ENCODE results near the gene RAMACL. TPM values are rescaled to one million over a fixed set of nuclear protein-coding genes. Genes with fewer than 3 reads are reported as not detected.
"Not testable (repeated sequence)": the region's sequence is repeated elsewhere in the genome, so short reads cannot be mapped to it uniquely, and the experiment has no call there.

The RAMACL gene
- 0.27 and 0.30 TPM in 2 replicates for total RNA-seq (2014; rRNA removed; shearing (Covaris generic))

DNA sequence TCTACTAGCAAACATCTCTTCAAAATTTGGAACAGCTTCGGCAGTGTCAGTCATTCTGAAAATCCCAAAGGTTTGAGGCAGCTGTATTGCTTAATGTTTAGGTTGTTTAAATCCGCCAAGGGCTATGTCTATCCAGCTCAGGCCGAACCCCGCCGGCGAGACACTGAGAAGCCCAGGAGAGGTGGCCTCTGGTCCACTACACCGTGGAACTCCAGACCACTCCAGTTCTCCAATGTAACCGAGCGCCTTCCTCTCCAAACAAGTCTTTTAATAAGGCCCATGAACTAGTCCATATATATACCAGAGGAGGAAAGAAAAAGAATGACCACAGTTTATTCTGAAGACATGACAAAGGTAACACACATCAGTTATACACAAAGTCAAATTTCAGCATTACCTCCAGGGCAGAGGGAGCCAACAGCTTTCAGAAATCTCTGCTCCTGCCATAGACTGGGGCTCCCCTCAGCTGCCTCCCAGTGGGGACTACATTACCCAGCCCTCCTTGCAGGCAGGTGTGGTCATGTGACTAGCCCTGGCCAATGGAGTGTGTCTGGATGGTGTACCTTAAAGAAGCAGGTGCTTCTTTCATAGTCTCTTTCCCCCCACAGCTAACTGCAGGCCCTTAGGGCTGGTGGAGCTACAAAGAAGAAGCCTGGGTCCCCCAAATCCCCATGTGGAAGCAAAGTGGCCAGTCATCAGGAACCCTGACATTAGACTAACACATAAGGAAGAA is at the start of gene RAMACL:
Gene RAMACL, minus strand, starts transcription at position 255 of the 733 bp plus-strand sequence. Its CDS starts 201 bp downstream, at position 54.
- DNase-seq (ENCODE audit: low read depth): peak; percentile 32

DNA sequence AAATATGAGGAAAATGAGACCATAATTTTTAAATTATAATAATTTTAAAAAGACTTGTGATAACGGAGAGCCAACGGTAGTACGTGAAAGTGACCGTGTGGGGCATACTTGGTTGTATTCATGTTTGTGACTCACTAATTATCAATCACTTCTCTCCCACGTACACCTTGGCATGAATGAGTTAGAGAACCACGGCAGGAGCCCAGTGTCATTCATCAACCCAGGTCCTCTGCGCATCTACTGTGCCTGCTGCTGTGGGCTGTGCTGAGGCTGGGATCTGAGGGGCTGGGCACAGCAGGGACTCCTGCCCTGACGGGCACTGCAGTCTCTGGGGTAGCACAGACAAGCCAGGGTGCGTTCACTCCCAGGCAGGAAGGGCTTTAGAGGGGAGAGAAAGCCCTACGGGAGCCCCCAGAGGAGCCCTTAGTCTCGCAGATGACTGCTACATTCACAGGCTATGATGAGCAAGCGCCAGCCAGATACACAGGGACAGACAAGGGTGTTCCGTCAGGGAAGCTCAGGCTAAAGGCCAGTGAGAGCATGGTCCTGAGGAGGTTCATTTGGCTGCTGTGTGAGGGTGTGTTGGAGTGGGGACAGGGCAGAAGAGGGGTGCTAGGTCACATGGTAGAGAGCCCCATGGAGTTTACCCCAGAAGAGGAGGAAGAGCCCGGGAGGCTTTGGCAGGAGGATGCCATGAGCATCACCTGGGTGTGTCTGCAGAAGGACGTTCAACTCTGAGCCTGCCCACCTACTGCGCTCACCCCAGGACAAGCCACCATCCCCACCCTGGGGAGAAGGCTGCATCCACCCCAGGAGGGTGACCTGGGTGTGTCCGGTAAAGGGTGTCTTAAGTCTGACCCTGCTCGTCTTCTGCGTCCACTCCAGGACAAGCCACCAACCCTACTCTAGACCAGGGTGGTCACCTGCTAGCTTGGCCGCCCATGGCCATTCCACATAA is 48.8 kb upstream of the RAMACL start:
- DNase-seq (ENCODE audit: low read depth): no peak

DNA sequence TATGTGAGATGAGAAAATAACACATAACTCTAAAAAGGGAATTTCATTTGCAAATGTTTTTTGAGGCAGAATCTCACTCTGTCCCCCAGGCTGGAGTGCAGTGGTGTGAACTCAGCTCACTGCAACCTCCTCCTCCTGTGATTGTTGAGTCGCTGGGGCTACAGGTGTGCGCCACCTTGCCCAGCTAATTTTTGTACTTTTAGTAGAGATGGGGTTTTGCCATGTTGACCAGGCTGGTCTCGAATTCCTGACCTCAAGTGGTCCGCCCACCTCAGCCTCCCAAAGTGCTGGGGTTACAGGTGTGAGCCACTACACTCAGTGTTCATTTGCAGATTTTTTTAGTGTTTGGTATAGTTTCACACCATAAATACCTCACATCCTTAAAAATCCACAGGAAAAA is 48.1 kb upstream of the RAMACL start:
- DNase-seq (ENCODE audit: low read depth): not testable (repeated sequence)

DNA sequence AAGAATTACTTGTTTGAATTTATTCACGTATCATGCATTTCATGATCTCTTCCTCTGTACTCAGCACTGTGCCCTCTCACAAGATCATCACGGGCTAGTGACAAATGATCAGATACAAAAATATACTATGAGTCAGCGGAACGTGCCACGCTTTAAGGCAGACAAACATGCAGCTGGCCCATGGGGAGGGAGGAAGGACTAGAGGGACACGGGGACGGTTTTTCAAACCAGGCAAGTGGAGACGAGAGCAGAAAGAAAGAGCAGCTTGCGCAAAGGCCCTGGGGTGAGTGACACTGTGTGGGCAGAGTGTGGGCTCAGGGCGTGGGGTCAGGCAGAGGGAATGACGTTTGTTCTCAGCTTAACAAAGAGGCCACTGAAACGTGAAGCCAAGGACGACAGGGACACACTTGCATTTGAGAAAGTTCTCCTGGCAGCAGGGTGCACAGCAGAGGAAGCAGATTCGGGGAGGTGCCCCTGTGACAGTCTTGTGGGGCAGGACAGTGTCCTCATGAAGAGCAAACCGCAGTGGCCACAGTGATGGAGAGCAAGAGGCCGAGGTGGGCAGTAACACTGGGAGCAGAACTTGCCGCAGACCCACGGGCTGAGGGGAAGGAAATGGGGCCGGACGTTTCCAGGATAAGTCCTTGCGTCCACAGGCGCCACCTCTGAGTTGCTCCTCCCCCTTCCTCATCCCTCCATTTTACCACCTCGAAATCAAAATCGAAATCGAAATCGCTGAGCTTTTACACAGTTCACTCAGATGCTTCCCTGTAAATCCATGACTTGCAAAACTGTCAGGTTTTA is 47.5 kb upstream of the RAMACL start:
- DNase-seq (ENCODE audit: low read depth): peak; percentile 69

- DNase-seq (ENCODE audit: low read depth): no peak
Observed at GRCh38 chr6:166632731-166633130, 46.3 kb upstream of the RAMACL start.

DNA sequence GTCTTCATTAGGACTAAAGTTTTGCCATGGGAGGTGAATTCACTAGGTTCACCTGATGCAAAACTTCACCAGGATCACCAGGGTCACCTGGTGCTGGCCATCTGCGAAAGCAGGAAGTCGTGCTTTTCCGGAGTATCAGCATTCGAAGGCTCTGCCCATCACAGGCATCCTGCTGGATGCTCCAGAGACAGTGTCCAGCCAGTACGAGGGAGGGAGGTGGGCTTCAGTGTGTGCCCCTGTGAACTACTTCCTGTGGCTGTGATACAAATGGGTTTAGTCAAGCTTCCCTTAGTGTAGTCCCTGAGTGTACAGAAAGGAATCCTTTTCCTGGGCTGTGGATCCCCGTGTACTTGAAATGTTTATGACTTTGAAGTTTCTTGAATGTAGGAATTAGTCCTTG is 44.0 kb upstream of the RAMACL start:
- DNase-seq (ENCODE audit: low read depth): no peak

DNA sequence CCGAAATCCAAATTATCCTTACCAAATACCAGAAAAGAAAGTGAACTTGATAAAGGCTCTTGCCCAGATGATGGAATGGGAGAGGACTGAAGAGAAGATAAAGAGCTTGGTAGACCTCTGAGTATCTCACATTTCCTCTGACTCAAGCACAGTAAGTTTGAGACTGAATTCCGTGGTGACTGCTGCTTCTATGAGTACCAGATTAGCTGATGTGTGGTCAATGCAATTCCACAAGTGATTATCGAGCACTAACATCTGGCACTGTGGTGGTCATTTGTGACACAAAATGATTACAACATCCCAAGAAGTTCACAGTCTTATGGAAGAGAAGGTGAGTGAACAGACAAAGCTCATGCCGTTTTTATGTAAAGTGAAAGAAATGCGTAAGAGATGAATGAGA is 43.1 kb upstream of the RAMACL start:
- peak; percentile 16 for DNase-seq (ENCODE audit: low read depth)

DNA sequence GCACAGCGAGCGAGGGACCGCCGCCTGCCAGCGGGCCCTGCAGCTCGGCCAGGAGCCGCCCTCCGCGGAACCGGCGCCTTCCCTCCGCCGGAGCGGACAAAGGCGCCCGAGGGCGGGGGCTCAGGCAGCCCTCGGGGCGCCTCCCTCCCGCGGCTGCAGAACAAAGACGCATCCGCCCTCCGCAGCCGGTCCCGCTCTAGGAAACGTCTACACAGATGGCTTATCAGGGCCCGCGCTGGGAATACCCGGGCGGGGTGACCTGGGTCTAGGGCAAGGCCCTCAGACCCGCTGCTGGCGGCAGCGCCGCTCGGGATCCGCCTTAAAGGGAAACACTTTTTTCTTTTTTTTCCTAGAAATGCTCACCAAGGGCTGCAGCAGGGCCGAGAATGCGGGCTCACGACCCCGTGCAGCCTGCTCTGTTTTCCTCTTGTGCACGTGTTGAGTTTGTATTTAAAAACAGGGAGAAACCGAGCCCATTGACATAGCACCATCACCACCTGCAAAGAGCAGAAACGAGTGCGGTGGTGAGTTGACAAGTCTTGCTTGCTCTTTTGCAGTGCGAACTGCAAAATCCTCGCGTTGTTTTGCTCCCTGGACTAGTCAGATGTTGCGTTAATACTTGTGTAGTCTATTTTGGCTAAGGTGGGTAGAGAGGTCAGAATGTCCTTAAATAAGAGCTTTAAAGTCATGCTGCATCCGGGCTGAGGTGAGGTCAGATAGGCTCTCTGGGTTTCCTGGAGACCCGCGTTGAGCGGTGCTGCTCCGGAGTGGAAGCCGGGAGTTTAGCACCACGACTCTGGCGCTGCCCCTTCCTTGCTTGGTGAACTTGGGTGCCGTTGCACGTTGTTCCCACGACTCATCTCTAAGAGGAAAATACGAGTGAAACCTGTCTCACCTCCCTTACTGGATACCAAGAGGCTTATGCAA is 41.7 kb upstream of the RAMACL start:
- DNase-seq (ENCODE audit: low read depth): peak; percentile 30

DNA sequence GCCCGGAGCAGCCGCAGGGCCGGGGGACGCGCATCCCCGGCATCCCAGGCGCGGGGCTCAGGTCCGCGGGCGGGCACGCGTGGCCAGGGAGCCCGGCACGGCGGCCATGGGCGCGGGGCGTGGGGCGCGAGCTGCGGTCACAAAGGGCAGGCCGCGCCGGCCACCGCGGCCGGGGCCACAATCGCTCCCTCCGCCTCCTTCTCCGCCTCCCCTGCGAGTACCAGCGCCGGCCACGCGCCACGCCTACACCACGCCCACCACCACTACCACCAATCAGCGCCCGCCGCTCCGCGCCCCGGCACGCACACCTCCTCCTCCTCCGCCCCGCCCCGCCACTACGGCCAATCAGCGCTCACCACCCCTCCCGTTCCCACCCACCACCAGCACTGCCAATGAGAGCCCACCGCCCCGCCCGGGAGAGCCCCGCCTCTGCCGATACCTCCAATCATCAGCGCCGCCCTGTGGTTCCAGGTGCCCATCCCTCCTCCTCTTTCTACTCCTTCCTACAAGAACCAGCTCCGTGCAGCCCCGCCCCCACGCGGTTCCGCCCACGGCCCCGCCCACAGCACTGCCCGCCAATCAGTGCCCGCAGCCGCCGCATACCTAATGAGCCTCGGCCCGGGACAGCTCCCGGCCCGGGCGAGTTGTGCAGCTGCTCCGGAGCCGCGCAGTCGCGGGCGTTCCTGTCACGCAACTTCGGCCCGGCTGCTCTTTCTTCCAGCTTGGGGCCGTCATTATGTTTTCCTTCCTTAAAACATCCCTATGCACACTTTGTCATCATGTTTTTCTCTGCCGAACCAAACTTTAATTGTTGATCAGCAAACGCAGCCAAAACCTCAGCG is 40.8 kb upstream of the RAMACL start, which contains the start of gene RPS6KA2:
Gene RPS6KA2, minus strand, starts transcription at position 219 of the 842 bp plus-strand sequence. CDS start 232 bp downstream, outside the sequence.
- peak; percentile 98 for DNase-seq (ENCODE audit: low read depth)

DNA sequence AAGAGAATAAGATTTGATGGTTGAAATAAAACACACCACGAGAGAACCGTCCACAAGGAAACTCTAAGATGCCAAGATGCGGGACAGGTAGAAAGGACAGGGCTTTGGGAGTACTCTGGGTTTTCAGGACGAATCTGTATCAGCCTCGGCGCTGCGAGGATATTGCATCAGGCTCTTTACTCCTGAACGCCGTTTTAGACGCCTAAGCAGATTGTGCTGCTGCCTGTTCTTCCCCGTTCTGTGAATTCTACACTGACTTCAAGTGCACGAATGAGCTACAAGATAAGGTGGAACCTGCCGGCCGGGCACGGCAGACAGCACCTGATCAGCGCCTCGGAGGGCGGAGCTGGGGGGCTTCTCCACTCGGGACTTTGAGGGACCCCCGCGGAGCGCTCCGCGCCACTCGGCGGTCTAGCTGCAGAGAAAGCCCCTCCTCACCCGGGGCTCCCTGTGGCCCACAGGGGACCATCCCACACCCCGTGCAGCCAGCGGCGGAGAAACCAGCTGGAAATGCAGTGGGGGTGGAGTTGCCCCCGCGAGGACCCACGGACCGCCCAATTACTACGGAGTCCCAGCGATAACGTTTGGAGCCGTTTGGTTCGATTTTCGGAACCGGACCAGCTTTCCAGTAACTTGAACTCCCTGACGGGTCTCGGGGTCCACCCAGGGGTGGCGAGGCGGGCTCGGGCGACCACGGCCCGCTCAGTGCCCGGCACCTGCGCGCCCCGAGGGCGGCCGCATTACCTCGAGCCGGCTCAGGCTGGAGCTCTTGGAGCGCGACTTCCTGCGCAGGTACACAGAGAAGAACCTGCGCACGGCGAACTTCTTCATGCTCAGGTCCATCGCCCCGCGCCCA is 39.9 kb upstream of the RAMACL start:
- DNase-seq (ENCODE audit: low read depth): peak; percentile 15

DNA sequence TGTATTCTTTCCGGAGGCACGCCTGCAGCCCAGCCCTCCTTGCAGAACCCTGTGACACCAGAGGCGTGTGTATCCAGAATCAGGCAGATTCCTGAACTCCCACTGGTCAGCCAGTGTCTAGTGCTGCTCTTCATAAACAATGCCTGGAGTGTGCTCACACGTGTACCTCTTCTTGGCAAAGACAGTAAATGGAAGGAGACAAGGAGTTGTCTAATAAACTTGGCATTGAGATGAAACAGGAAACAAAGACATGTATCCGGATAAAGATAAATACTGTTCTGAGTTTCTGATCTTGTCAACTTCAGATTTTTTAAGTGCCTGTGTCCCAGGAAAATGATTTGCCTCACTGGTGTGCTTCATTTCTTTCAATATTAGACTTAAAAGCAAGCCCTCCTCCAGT is 38.9 kb upstream of the RAMACL start:
- no peak for DNase-seq (ENCODE audit: low read depth)

GRCh38 chr6:166624275-166624674 is 37.8 kb upstream of the RAMACL start:
- DNase-seq (ENCODE audit: low read depth): no peak

DNA sequence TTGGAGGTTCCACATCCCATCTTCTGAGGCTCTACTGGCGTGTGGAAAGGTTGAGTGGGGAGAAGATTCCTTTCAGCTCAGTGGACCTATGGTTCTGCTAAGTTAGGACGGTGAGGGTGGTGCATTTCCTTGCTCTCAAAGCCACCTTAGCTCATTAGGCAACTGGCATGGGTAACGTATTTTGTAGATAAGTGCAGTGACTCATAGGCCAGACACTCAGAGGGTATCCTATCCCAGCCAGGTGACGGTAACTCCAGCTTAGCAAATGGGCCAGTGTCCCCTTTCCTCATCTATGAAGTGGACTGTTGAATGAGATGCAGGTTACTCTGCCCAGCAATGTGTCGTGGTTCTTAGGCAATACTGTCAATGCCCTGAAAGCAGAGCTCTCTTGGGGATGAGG is 36.8 kb upstream of the RAMACL start:
- DNase-seq (ENCODE audit: low read depth): peak; percentile 22

- DNase-seq (ENCODE audit: low read depth): no peak
Observed at GRCh38 chr6:166621114-166621540, 34.6 kb upstream of the RAMACL start.

DNA sequence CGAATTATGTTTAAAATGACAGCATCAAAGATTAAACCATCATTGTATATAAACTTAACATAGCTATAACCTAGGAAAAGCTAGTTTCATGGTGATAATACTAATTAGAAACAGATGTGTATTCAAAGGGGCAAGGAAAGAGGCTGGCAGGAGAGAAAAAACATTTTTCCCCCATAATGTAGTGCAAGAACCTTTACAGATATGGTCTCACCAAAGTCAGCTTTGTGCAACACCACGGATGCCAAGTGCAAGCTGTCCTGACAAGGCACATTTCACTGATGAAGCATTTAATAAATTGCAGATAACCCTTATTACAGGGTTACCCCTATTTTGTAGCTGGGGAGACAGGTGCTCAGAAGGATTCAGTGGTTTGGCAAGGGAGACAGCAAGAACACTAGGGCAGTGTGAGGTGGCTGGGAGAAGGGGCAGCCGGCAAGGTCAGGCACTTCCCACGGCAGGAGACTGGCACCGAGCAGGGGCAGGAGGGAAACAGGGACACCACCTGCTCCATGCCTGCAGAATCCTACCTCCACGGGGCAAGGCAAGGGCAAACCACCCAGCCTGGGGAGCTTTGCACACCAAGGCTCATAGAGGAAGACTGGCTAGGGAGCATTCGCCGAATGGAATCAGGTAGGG is 34.1 kb upstream of the RAMACL start:
- no peak for DNase-seq (ENCODE audit: low read depth)

GRCh38 chr6:166619912-166620311 is 33.4 kb upstream of the RAMACL start:
- peak; percentile 75 for DNase-seq (ENCODE audit: low read depth)

- DNase-seq (ENCODE audit: low read depth): no peak
Observed at GRCh38 chr6:166618866-166619761, 32.6 kb upstream of the RAMACL start.

Measured in M059J (cell line).